HepG2 (cell line): ENCODE results near the gene EEF2. TPM values are rescaled to one million over a fixed set of nuclear protein-coding genes. Genes with fewer than 3 reads are reported as not detected.

ENCODE experiments used
- AHDC1 ChIP-seq: sonication (generic); formaldehyde crosslinking; IDR thresholded peaks from 2 replicates; pipeline ENCODE4 v1.5.1; 2020; ENCODE audit warnings: mild to moderate bottlenecking, missing genetic modification reagents, borderline replicate concordance
- ATAD3A ChIP-seq: sonication (generic); formaldehyde crosslinking; IDR thresholded peaks from 2 replicates; pipeline ENCODE4 v1.4.0; 2020; ENCODE audit warnings: missing genetic modification reagents
- ATF7-NPFF ChIP-seq: sonication (generic); formaldehyde crosslinking; IDR thresholded peaks from 2 replicates; pipeline ENCODE4 v1.8.1; 2023; ENCODE audit warnings: mild to moderate bottlenecking, low read depth, missing genetic modification reagents, moderate library complexity
- FOSL2 ChIP-seq: sonication (generic); formaldehyde crosslinking; IDR thresholded peaks from 2 replicates; pipeline ENCODE4 v1.4.0; 2020; ENCODE audit warnings: missing genetic modification reagents
- FOXJ3 ChIP-seq: sonication (generic); formaldehyde crosslinking; IDR thresholded peaks from 2 replicates; pipeline ENCODE4 v1.4.0; 2020; ENCODE audit warnings: missing genetic modification reagents, mild to moderate bottlenecking, borderline replicate concordance
- GABPA ChIP-seq, 2 experiments: IDR thresholded peaks; 2 replicates each; pipeline ENCODE4 v1.6.1; 2011 to 2016; ENCODE audit warnings: low read depth in 2 of 2, low read length in 1 of 2, missing biosample characterization in 1 of 2, missing genetic modification characterization in 1 of 2
- HBP1 ChIP-seq: IDR thresholded peaks from 2 replicates; pipeline ENCODE4 v1.6.1; 2016; ENCODE audit warnings: low read depth, control low read depth
- IKZF4 ChIP-seq: sonication (generic); formaldehyde crosslinking; IDR thresholded peaks from 2 replicates; pipeline ENCODE4 v1.5.1; 2020; ENCODE audit warnings: borderline replicate concordance, mild to moderate bottlenecking, low read depth, missing genetic modification reagents; ENCODE audit errors: not compliant biosample characterization
- IRF2 ChIP-seq: IDR thresholded peaks from 2 replicates; pipeline ENCODE4 v1.6.1; 2018; ENCODE audit warnings: missing genetic modification reagents, missing compliant biosample characterization
- KMT2B ChIP-seq: IDR thresholded peaks from 2 replicates; pipeline ENCODE4 v1.6.1; 2016; ENCODE audit warnings: missing genetic modification reagents, missing compliant biosample characterization
- NFRKB ChIP-seq: fragments of 450-650 bp; IDR thresholded peaks from 2 replicates; pipeline ENCODE4 v1.6.1; 2017
- NFYB ChIP-seq: sonication (generic); formaldehyde crosslinking; IDR thresholded peaks from 2 replicates; pipeline ENCODE4 v1.4.0; 2020; ENCODE audit warnings: missing genetic modification reagents
- SRY ChIP-seq: sonication (generic); formaldehyde crosslinking; IDR thresholded peaks from 2 replicates; pipeline ENCODE4 v1.8.0; 2022; ENCODE audit warnings: mild to moderate bottlenecking, missing genetic modification reagents
- TARDBP ChIP-seq: sonication (generic); formaldehyde crosslinking; IDR thresholded peaks from 2 replicates; pipeline ENCODE4 v1.8.0; 2022; ENCODE audit warnings: mild to moderate bottlenecking, missing genetic modification reagents
- ZC3H4 ChIP-seq: sonication (generic); formaldehyde crosslinking; IDR thresholded peaks from 2 replicates; pipeline ENCODE4 v1.4.0; 2020; ENCODE audit warnings: missing genetic modification reagents, borderline replicate concordance
- ZNF670 ChIP-seq: sonication (generic); formaldehyde crosslinking; IDR thresholded peaks from 2 replicates; pipeline ENCODE4 v1.8.0; 2022; ENCODE audit warnings: mild to moderate bottlenecking, missing genetic modification reagents, borderline replicate concordance
- polyA plus RNA-seq, 8 experiments: library from polyadenylated mRNA; depleted of rRNA in 3 of 8; stranded (reverse) in 7 of 8; unstranded in 1 of 8; fragments of >200 nt; fragmentation: Illumina TruSeq in 4 of 8; extraction: Trizol in 4 of 8; gene quantifications; 2 replicates each; pipeline versions ENCODE4 v1.2.1 to v1.2.3, GENCODE V29; 2011 to 2016; ENCODE audit warnings: low read depth in 4 of 8, missing spikeins in 1 of 8, mixed read lengths in 1 of 8; ENCODE audit not compliant: insufficient read depth in 1 of 8
- total RNA-seq, 5 experiments: library from RNA; depleted of rRNA; stranded (reverse); fragments of >200 nt; fragmentation: Illumina TruSeq; extraction: Trizol; gene quantifications; 2 replicates each; pipeline ENCODE4 v1.2.3, GENCODE V29; 2016; ENCODE audit warnings: low read depth in 1 of 5
- TF ChIP-seq, protein P1 (sequence below): sonication (generic); formaldehyde crosslinking; IDR thresholded peaks from 2 replicates; pipeline ENCODE4 v1.9.0; 2021; ENCODE audit warnings: missing genetic modification reagents, mild to moderate bottlenecking, borderline replicate concordance
- TF ChIP-seq, protein P2 (sequence below): sonication (generic); formaldehyde crosslinking; conservative IDR thresholded peaks from 2 replicates; pipeline ENCODE4 v1.8.1; 2023; ENCODE audit warnings: missing genetic modification reagents
- TF ChIP-seq, protein P3 (sequence below): sonication (generic); formaldehyde crosslinking; conservative IDR thresholded peaks from 2 replicates; pipeline ENCODE4 v1.5.0; 2020; ENCODE audit warnings: missing genetic modification reagents

The EEF2 gene
- total and polyA plus RNA-seq, 2 of the 13 experiments (the other 11 are each of a cell fraction or from before 2014, with no cell fraction given), result 1,441 to 1,777 TPM

DNA sequence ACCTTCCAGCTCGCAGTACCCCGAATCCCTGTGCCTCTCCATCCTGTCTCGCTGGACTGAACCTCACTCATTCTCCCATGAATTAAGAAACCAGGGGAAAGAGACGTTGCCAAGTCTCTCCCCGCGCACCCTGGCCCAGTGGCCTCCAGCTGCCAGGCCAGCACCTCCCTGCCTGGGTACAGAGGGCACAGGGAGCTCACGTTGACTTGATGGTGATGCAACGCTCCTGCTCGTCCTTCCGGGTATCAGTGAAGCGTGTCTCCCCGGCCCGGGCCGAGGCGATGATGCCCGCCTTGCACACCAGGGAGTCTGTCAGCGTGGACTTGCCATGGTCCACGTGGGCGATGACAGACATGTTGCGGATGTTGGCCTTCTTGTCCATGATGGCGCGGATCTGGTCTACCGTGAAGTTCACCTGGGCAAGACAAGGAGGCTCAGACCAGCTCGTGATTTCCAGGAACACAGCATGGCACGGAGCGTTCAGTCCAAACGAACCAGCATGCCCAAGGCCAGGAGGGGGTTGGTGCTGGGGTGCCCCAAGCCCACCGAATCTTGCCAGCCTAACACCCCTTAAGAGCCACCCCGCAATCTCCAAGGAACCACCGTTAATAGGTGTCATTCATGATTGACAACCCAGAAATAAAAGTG is 1.2 kb downstream of the EEF2 start (continued):
- 0 out of 2 replicates have a peak, but pooled peaks have one; percentile 17 for TF ChIP-seq HBP1
- TF ChIP-seq, protein P1, sequence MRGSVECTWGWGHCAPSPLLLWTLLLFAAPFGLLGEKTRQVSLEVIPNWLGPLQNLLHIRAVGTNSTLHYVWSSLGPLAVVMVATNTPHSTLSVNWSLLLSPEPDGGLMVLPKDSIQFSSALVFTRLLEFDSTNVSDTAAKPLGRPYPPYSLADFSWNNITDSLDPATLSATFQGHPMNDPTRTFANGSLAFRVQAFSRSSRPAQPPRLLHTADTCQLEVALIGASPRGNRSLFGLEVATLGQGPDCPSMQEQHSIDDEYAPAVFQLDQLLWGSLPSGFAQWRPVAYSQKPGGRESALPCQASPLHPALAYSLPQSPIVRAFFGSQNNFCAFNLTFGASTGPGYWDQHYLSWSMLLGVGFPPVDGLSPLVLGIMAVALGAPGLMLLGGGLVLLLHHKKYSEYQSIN (CRISPR knock-in tag), result no peak
- no peak for TF ChIP-seq GABPA (IDR thresholded peaks at IDR 0.05; ENCODE audit: low read depth, low read length)
- no peak for TF ChIP-seq GABPA (CRISPR knock-in tag; IDR thresholded peaks at IDR 0.05; ENCODE audit: low read depth)
- TF ChIP-seq ZC3H4 (CRISPR knock-in tag), result no peak
- no peak for TF ChIP-seq ATF7-NPFF (CRISPR knock-in tag)
- no peak for TF ChIP-seq FOSL2 (CRISPR knock-in tag)
- TF ChIP-seq IRF2 (CRISPR knock-in tag), result no peak
- TF ChIP-seq IKZF4, result no peak
- no peak for TF ChIP-seq SRY
- no peak for TF ChIP-seq ATAD3A
- TF ChIP-seq, protein P2, sequence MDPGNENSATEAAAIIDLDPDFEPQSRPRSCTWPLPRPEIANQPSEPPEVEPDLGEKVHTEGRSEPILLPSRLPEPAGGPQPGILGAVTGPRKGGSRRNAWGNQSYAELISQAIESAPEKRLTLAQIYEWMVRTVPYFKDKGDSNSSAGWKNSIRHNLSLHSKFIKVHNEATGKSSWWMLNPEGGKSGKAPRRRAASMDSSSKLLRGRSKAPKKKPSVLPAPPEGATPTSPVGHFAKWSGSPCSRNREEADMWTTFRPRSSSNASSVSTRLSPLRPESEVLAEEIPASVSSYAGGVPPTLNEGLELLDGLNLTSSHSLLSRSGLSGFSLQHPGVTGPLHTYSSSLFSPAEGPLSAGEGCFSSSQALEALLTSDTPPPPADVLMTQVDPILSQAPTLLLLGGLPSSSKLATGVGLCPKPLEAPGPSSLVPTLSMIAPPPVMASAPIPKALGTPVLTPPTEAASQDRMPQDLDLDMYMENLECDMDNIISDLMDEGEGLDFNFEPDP (CRISPR knock-in tag), result no peak
- TF ChIP-seq TARDBP (CRISPR knock-in tag), result no peak
- no peak for TF ChIP-seq ZNF670 (CRISPR knock-in tag)
- TF ChIP-seq NFRKB, result no peak
- TF ChIP-seq AHDC1 (CRISPR knock-in tag), result no peak
- no peak for TF ChIP-seq FOXJ3 (CRISPR knock-in tag)
- TF ChIP-seq, protein P3, sequence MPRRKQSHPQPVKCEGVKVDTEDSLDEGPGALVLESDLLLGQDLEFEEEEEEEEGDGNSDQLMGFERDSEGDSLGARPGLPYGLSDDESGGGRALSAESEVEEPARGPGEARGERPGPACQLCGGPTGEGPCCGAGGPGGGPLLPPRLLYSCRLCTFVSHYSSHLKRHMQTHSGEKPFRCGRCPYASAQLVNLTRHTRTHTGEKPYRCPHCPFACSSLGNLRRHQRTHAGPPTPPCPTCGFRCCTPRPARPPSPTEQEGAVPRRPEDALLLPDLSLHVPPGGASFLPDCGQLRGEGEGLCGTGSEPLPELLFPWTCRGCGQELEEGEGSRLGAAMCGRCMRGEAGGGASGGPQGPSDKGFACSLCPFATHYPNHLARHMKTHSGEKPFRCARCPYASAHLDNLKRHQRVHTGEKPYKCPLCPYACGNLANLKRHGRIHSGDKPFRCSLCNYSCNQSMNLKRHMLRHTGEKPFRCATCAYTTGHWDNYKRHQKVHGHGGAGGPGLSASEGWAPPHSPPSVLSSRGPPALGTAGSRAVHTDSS (CRISPR knock-in tag), result no peak
- no peak for TF ChIP-seq NFYB (CRISPR knock-in tag)
- TF ChIP-seq KMT2B (CRISPR knock-in tag), result no peak
